ENCODE measurements around the gene CA14.

Gene CA14

GRCh38 chr1:150262388-150263320, 5.1 kb downstream of the CA14 start:
- WGBS (ENCODE audit: insufficient coverage), result 100% methylated on average over 5 of the region's 6 CpGs
- DNase-seq, result no peak
- ChIA-PET CTCF (interaction anchor here (1.5 to 13.8 kb wide), 2 partner anchors 13 to 24 kb away, joined by 4 to 246 read pairs; partner anchors contain the start of genes APH1A, C1orf54 and CIART), POLR2A (interaction anchor here (1.6 kb wide), 1 partner anchor 19 kb away, joined by 4 read pairs; no protein-coding TSS in a partner anchor)
- Histone ChIP-seq H3K36me3 (ENCODE audit: control insufficient read depth in 4 of 4, insufficient read depth in 4 of 4, low read length in 3 of 4) (peaks cover 4 to 32% (median 30%) of the 10 kb centered on the region in 4 experiments), H3K9me3 (ENCODE audit: control extremely low read depth in 1 of 5, control insufficient read depth in 4 of 5, insufficient read depth in 2 of 5, low read depth in 1 of 5, low read length in 4 of 5) (no peaks in the 10 kb centered on the region), H3K27ac (ENCODE audit: insufficient read depth in 1 of 2, low read depth in 1 of 2, low read length in 2 of 2, poor library complexity in 1 of 2, severe bottlenecking in 2 of 2) (no peak overlapping the region), H3K4me3 (ENCODE audit: control insufficient read depth in 1 of 7, extremely low read depth in 1 of 7, insufficient read depth in 4 of 7, low read depth in 2 of 7, low read length in 6 of 7) (no peak overlapping the region), H3K4me1 (ENCODE audit: control extremely low read depth in 1 of 4, control insufficient read depth in 4 of 4, insufficient read depth in 4 of 4, low read length in 3 of 4) (peaks cover 0 to 10% (median 4%) of the 10 kb centered on the region in 4 experiments), H3K27me3 (replicated peaks in 2 of 5; ENCODE audit: control insufficient read depth in 4 of 5, insufficient read depth in 5 of 5, low read length in 4 of 5) (peaks cover 0 to 27% (median 16%) of the 10 kb centered on the region in 5 experiments)

GRCh38 chr1:150263549-150263948, 6.0 kb downstream of the CA14 start:
- H3K4me1 ChIP-seq (ENCODE audit: control extremely low read depth in 1 of 4, control insufficient read depth in 4 of 4, insufficient read depth in 4 of 4, low read length in 3 of 4), result peaks cover 0 to 14% (median 11%) of the 10 kb centered on the region in 4 experiments
- H3K9me3 ChIP-seq (ENCODE audit: control extremely low read depth in 1 of 5, control insufficient read depth in 4 of 5, insufficient read depth in 2 of 5, low read depth in 1 of 5, low read length in 4 of 5), result no peaks in the 10 kb centered on the region
- peaks cover 4 to 32% (median 30%) of the 10 kb centered on the region in 4 experiments for H3K36me3 ChIP-seq (ENCODE audit: control insufficient read depth in 4 of 4, insufficient read depth in 4 of 4, low read length in 3 of 4)
- ChIA-PET CTCF (interaction anchor here (0.6 to 13.8 kb wide), 2 partner anchors 12 to 373 kb away, joined by 3 to 246 read pairs; partner anchors contain the start of genes APH1A, C1orf54 and CIART), POLR2A (no interaction called here)
- no peak overlapping the region for H3K27ac ChIP-seq (ENCODE audit: insufficient read depth in 1 of 2, low read depth in 1 of 2, low read length in 2 of 2, poor library complexity in 1 of 2, severe bottlenecking in 2 of 2)
- DNase-seq, result no peak
- H3K27me3 ChIP-seq (replicated peaks in 2 of 5; ENCODE audit: control insufficient read depth in 4 of 5, insufficient read depth in 5 of 5, low read length in 4 of 5), result peaks cover 0 to 18% (median 13%) of the 10 kb centered on the region in 5 experiments
- no peak overlapping the region for H3K4me3 ChIP-seq (ENCODE audit: control insufficient read depth in 1 of 7, extremely low read depth in 1 of 7, insufficient read depth in 4 of 7, low read depth in 2 of 7, low read length in 6 of 7)
- 96% methylated on average over 3 of the region's 6 CpGs for WGBS (ENCODE audit: insufficient coverage)

GRCh38 chr1:150267896-150268295, 10.3 kb downstream of the CA14 start:
- H3K27me3 ChIP-seq (replicated peaks in 2 of 5; ENCODE audit: control insufficient read depth in 4 of 5, insufficient read depth in 5 of 5, low read length in 4 of 5), result no peaks in the 10 kb centered on the region
- ChIA-PET CTCF (interaction anchor here (16.4 kb wide), 1 partner anchor 10 kb away, joined by 246 read pairs; the partner anchor contains the start of gene CA14), POLR2A (no interaction called here)
- DNase-seq, result no peak
- H3K9me3 ChIP-seq (ENCODE audit: control extremely low read depth in 1 of 5, control insufficient read depth in 4 of 5, insufficient read depth in 2 of 5, low read depth in 1 of 5, low read length in 4 of 5), result no peaks in the 10 kb centered on the region
- WGBS (ENCODE audit: insufficient coverage), result 54% methylated on average over 6 of the region's 6 CpGs
- H3K4me1 ChIP-seq (ENCODE audit: control extremely low read depth in 1 of 4, control insufficient read depth in 4 of 4, insufficient read depth in 4 of 4, low read length in 3 of 4), result peaks cover 6 to 30% (median 15%) of the 10 kb centered on the region in 4 experiments
- H3K4me3 ChIP-seq (ENCODE audit: control insufficient read depth in 1 of 7, extremely low read depth in 1 of 7, insufficient read depth in 4 of 7, low read depth in 2 of 7, low read length in 6 of 7), result peak overlapping the region; percentile 84 to 96 (median 89)
- H3K27ac ChIP-seq (ENCODE audit: insufficient read depth in 1 of 2, low read depth in 1 of 2, low read length in 2 of 2, poor library complexity in 1 of 2, severe bottlenecking in 2 of 2), result peak overlapping the region; percentile 86 to 94
- peaks cover 4 to 32% (median 30%) of the 10 kb centered on the region in 4 experiments for H3K36me3 ChIP-seq (ENCODE audit: control insufficient read depth in 4 of 4, insufficient read depth in 4 of 4, low read length in 3 of 4)

GRCh38 chr1:150268340-150268704, 10.7 kb downstream of the CA14 start:
- H3K36me3 ChIP-seq (ENCODE audit: control insufficient read depth in 4 of 4, insufficient read depth in 4 of 4, low read length in 3 of 4), result peaks cover 4 to 32% (median 30%) of the 10 kb centered on the region in 4 experiments
- ChIA-PET POLR2A (interaction anchor here (1.0 to 1.6 kb wide), 2 partner anchors 11 to 33 kb away, joined by 3 read pairs; partner anchors contain the start of gene ANP32E), CTCF (interaction anchor here (1.7 to 16.4 kb wide), 2 partner anchors 11 to 13 kb away, joined by 7 to 246 read pairs; partner anchors contain the start of genes CA14 and CIART)
- DNase-seq, result peak in 2 of 3 donors; percentile 27 to 46
- H3K27me3 ChIP-seq (replicated peaks in 2 of 5; ENCODE audit: control insufficient read depth in 4 of 5, insufficient read depth in 5 of 5, low read length in 4 of 5), result no peaks in the 10 kb centered on the region
- H3K27ac ChIP-seq (ENCODE audit: insufficient read depth in 1 of 2, low read depth in 1 of 2, low read length in 2 of 2, poor library complexity in 1 of 2, severe bottlenecking in 2 of 2), result peak overlapping the region; percentile 86 to 94
- no peaks in the 10 kb centered on the region for H3K9me3 ChIP-seq (ENCODE audit: control extremely low read depth in 1 of 5, control insufficient read depth in 4 of 5, insufficient read depth in 2 of 5, low read depth in 1 of 5, low read length in 4 of 5)
- WGBS (ENCODE audit: insufficient coverage), result 1% methylated on average over 16 of the region's 21 CpGs
- peak overlapping the region; percentile 84 to 96 (median 89) for H3K4me3 ChIP-seq (ENCODE audit: control insufficient read depth in 1 of 7, extremely low read depth in 1 of 7, insufficient read depth in 4 of 7, low read depth in 2 of 7, low read length in 6 of 7)
- peaks cover 6 to 30% (median 15%) of the 10 kb centered on the region in 4 experiments for H3K4me1 ChIP-seq (ENCODE audit: control extremely low read depth in 1 of 4, control insufficient read depth in 4 of 4, insufficient read depth in 4 of 4, low read length in 3 of 4)

- peak within 1 kb of the TSS; percentile 84 to 96 (median 89) for H3K4me3 ChIP-seq (ENCODE audit: control insufficient read depth in 1 of 7, extremely low read depth in 1 of 7, insufficient read depth in 4 of 7, low read depth in 2 of 7, low read length in 6 of 7)
- peak within 1 kb of the TSS; percentile 86 to 94 for H3K27ac ChIP-seq (ENCODE audit: insufficient read depth in 1 of 2, low read depth in 1 of 2, low read length in 2 of 2, poor library complexity in 1 of 2, severe bottlenecking in 2 of 2)
- H3K27me3 ChIP-seq (replicated peaks in 2 of 5; ENCODE audit: control insufficient read depth in 4 of 5, insufficient read depth in 5 of 5, low read length in 4 of 5), result no peaks in the 10 kb centered on the region
- no peaks in the 10 kb centered on the region for H3K9me3 ChIP-seq (ENCODE audit: control extremely low read depth in 1 of 5, control insufficient read depth in 4 of 5, insufficient read depth in 2 of 5, low read depth in 1 of 5, low read length in 4 of 5)
- peak; percentile 95 to 97 (median 97) for DNase-seq
- ChIA-PET CTCF (interaction anchor here (0.9 to 16.4 kb wide), 4 partner anchors 10 to 190 kb away, joined by 3 to 246 read pairs (median 6); partner anchors contain the start of genes CA14 and CIART), POLR2A (interaction anchor here (0.5 to 1.6 kb wide), 5 partner anchors 10 to 247 kb away, joined by 3 to 5 read pairs (median 3); partner anchors contain the start of genes ANP32E and PRPF3)
- H3K4me1 ChIP-seq (ENCODE audit: control extremely low read depth in 1 of 4, control insufficient read depth in 4 of 4, insufficient read depth in 4 of 4, low read length in 3 of 4), result peaks cover 6 to 30% (median 15%) of the 10 kb centered on the region in 4 experiments
- H3K36me3 ChIP-seq (ENCODE audit: control insufficient read depth in 4 of 4, insufficient read depth in 4 of 4, low read length in 3 of 4), result peaks cover 4 to 32% (median 30%) of the 10 kb centered on the region in 4 experiments
- 0% methylated on average over 30 of the region's 49 CpGs for WGBS (ENCODE audit: insufficient coverage)
Measured at GRCh38 chr1:150268705-150269403, 11.3 kb downstream of the CA14 start, which contains the start of gene APH1A. APH1A (minus strand) TSS chr1:150269016; CDS start chr1:150268810, 206 bp downstream.

- peak overlapping the region; percentile 86 to 94 for H3K27ac ChIP-seq (ENCODE audit: insufficient read depth in 1 of 2, low read depth in 1 of 2, low read length in 2 of 2, poor library complexity in 1 of 2, severe bottlenecking in 2 of 2)
- CTCF ChIA-PET, result interaction anchor here (0.9 to 16.4 kb wide), 5 partner anchors 9 to 189 kb away, joined by 3 to 246 read pairs (median 5); partner anchors contain the start of genes CA14 and CIART
- peaks cover 4 to 30% (median 28%) of the 10 kb centered on the region in 4 experiments for H3K36me3 ChIP-seq (ENCODE audit: control insufficient read depth in 4 of 4, insufficient read depth in 4 of 4, low read length in 3 of 4)
- WGBS (ENCODE audit: insufficient coverage), result no CpG with 5 or more reads among the region's 10 CpGs
- no peaks in the 10 kb centered on the region for H3K27me3 ChIP-seq (replicated peaks in 2 of 5; ENCODE audit: control insufficient read depth in 4 of 5, insufficient read depth in 5 of 5, low read length in 4 of 5)
- peak overlapping the region in 6 of 7 experiments; percentile 84 to 96 (median 89) for H3K4me3 ChIP-seq (ENCODE audit: control insufficient read depth in 1 of 7, extremely low read depth in 1 of 7, insufficient read depth in 4 of 7, low read depth in 2 of 7, low read length in 6 of 7)
- POLR2A ChIA-PET, result interaction anchor here (0.5 to 1.6 kb wide), 4 partner anchors 10 to 104 kb away, joined by 3 to 4 read pairs (median 3); partner anchors contain the start of genes ANP32E and PRPF3
- peaks cover 6 to 30% (median 15%) of the 10 kb centered on the region in 4 experiments for H3K4me1 ChIP-seq (ENCODE audit: control extremely low read depth in 1 of 4, control insufficient read depth in 4 of 4, insufficient read depth in 4 of 4, low read length in 3 of 4)
- H3K9me3 ChIP-seq (ENCODE audit: control extremely low read depth in 1 of 5, control insufficient read depth in 4 of 5, insufficient read depth in 2 of 5, low read depth in 1 of 5, low read length in 4 of 5), result no peaks in the 10 kb centered on the region
- DNase-seq, result peak in 1 of 3 donors; percentile 51
Measured at GRCh38 chr1:150269451-150269850, 11.9 kb downstream of the CA14 start.
